AG20443 (cell line): ENCODE data around the gene SLC66A2.

Source experiments
- DNase-seq: peaks from one replicate; pipeline ENCODE4 v3.0.0; 2012; ENCODE audit warnings: low spot score, mixed read lengths

SLC66A2 gene

GRCh38 chr18:79937103-79937860, 14.2 kb downstream of the SLC66A2 start:
- DNase-seq: no peak

- no peak for DNase-seq
Observed at GRCh38 chr18:79936641-79937040, 14.8 kb downstream of the SLC66A2 start.

GRCh38 chr18:79935925-79936324, 15.5 kb downstream of the SLC66A2 start:
- no peak for DNase-seq

GRCh38 chr18:79935499-79935898, 16.0 kb downstream of the SLC66A2 start:
- no peak for DNase-seq

GRCh38 chr18:79935098-79935480, 16.4 kb downstream of the SLC66A2 start:
- no peak for DNase-seq

GRCh38 chr18:79934311-79935097, 16.9 kb downstream of the SLC66A2 start:
- DNase-seq: no peak

- no peak for DNase-seq
Observed at GRCh38 chr18:79933765-79934164, 17.7 kb downstream of the SLC66A2 start.

- DNase-seq: no peak
Observed at GRCh38 chr18:79932907-79933306, 18.5 kb downstream of the SLC66A2 start.

GRCh38 chr18:79931475-79931874, 20.0 kb downstream of the SLC66A2 start:
- no peak for DNase-seq

GRCh38 chr18:79930020-79930642, 21.3 kb downstream of the SLC66A2 start:
- DNase-seq: no peak

- DNase-seq: no peak
Observed at GRCh38 chr18:79928563-79928960, 22.9 kb downstream of the SLC66A2 start.

- DNase-seq: no peak
Observed at GRCh38 chr18:79927607-79928562, 23.6 kb downstream of the SLC66A2 start.

- no peak for DNase-seq
Observed at GRCh38 chr18:79926715-79927606, 24.5 kb downstream of the SLC66A2 start.

- no peak for DNase-seq
Observed at GRCh38 chr18:79926306-79926705, 25.1 kb downstream of the SLC66A2 start.

GRCh38 chr18:79924814-79925731, 26.4 kb downstream of the SLC66A2 start:
- no peak for DNase-seq

GRCh38 chr18:79923896-79924585, 27.4 kb downstream of the SLC66A2 start:
- DNase-seq: no peak

GRCh38 chr18:79922971-79923411, 28.5 kb downstream of the SLC66A2 start:
- no peak for DNase-seq

- no peak for DNase-seq
Observed at GRCh38 chr18:79921984-79922965, 29.2 kb downstream of the SLC66A2 start.
